ENCODE results near the gene TRPC6.

TRPC6 gene

GRCh38 chr11:101577461-101577860, 6.3 kb downstream of the TRPC6 start:
- no peak for DNase-seq (ENCODE audit: low read depth in 1 of 2, low spot score in 1 of 2)
- Histone ChIP-seq H3K4me3 (replicated peaks; ENCODE audit: insufficient read depth, low read length) (no peak overlapping the region), H3K27me3 (ENCODE audit: insufficient read depth, poor library complexity, severe bottlenecking) (peaks cover 4% of the 10 kb centered on the region), H3K27ac (replicated peaks) (no peak overlapping the region)
- TF ChIP-seq GABPA (IDR thresholded peaks at IDR 0.05; ENCODE audit: low read depth) (no peak), CTCF (IDR thresholded peaks at IDR 0.05; ENCODE audit: insufficient read depth, low read length) (no peak), SPI1 (IDR thresholded peaks at IDR 0.05; ENCODE audit: borderline replicate concordance, low read depth) (no peak), REST (IDR thresholded peaks at IDR 0.05; ENCODE audit: insufficient replicate concordance, low read depth) (no peak), POLR2AphosphoS5 (IDR thresholded peaks at IDR 0.05; ENCODE audit: low read depth) (no peak)

- H3K4me3 ChIP-seq (replicated peaks; ENCODE audit: insufficient read depth, low read length), result no peak overlapping the region
- DNase-seq (ENCODE audit: low read depth in 1 of 2, low spot score in 1 of 2), result no peak
- TF ChIP-seq GABPA (IDR thresholded peaks at IDR 0.05; ENCODE audit: low read depth), result no peak
- no peak for TF ChIP-seq SPI1 (IDR thresholded peaks at IDR 0.05; ENCODE audit: borderline replicate concordance, low read depth)
- TF ChIP-seq CTCF (IDR thresholded peaks at IDR 0.05; ENCODE audit: insufficient read depth, low read length), result no peak
- no peak for TF ChIP-seq POLR2AphosphoS5 (IDR thresholded peaks at IDR 0.05; ENCODE audit: low read depth)
- no peak for TF ChIP-seq REST (IDR thresholded peaks at IDR 0.05; ENCODE audit: insufficient replicate concordance, low read depth)
- H3K27me3 ChIP-seq (ENCODE audit: insufficient read depth, poor library complexity, severe bottlenecking), result peaks cover 4% of the 10 kb centered on the region
- no peak overlapping the region for H3K27ac ChIP-seq (replicated peaks)
Observed at GRCh38 chr11:101576456-101576855, 7.4 kb downstream of the TRPC6 start.

GRCh38 chr11:101574886-101575285, 8.9 kb downstream of the TRPC6 start:
- Histone ChIP-seq H3K27ac (replicated peaks) (no peak overlapping the region), H3K27me3 (ENCODE audit: insufficient read depth, poor library complexity, severe bottlenecking) (peaks cover 2% of the 10 kb centered on the region), H3K4me3 (replicated peaks; ENCODE audit: insufficient read depth, low read length) (no peak overlapping the region)
- TF ChIP-seq CTCF (IDR thresholded peaks at IDR 0.05; ENCODE audit: insufficient read depth, low read length), result no peak
- TF ChIP-seq REST (IDR thresholded peaks at IDR 0.05; ENCODE audit: insufficient replicate concordance, low read depth), result no peak
- no peak for TF ChIP-seq SPI1 (IDR thresholded peaks at IDR 0.05; ENCODE audit: borderline replicate concordance, low read depth)
- TF ChIP-seq POLR2AphosphoS5 (IDR thresholded peaks at IDR 0.05; ENCODE audit: low read depth), result no peak
- TF ChIP-seq GABPA (IDR thresholded peaks at IDR 0.05; ENCODE audit: low read depth), result no peak
- no peak for DNase-seq (ENCODE audit: low read depth in 1 of 2, low spot score in 1 of 2)

Data from HL-60 (cell line).